ENCODE data around the gene PITPNC1. TPM values are rescaled to one million over a fixed set of nuclear protein-coding genes. Genes with fewer than 3 reads are reported as not detected.

PITPNC1 gene
- total RNA-seq, 2 donors from 2014 or later: 12.5 to 18.1 TPM

GRCh38 chr17:67440277-67441051 lies 63.4 kb downstream of the PITPNC1 start:
- H3K9me3 ChIP-seq: no peaks in the 10 kb centered on the region
- no peaks in the 10 kb centered on the region for H3K36me3 ChIP-seq
- peak overlapping the region; percentile 82 to 87 for H3K27ac ChIP-seq
- peaks cover 0 to 67% of the 10 kb centered on the region in 2 donors for H3K4me1 ChIP-seq
- H3K27me3 ChIP-seq: no peaks in the 10 kb centered on the region
- DNase-seq (ENCODE audit: low spot score): no peak
- H3K4me3 ChIP-seq: peak overlapping the region in 1 of 2 donors; percentile 35
- TF ChIP-seq, protein P1, sequence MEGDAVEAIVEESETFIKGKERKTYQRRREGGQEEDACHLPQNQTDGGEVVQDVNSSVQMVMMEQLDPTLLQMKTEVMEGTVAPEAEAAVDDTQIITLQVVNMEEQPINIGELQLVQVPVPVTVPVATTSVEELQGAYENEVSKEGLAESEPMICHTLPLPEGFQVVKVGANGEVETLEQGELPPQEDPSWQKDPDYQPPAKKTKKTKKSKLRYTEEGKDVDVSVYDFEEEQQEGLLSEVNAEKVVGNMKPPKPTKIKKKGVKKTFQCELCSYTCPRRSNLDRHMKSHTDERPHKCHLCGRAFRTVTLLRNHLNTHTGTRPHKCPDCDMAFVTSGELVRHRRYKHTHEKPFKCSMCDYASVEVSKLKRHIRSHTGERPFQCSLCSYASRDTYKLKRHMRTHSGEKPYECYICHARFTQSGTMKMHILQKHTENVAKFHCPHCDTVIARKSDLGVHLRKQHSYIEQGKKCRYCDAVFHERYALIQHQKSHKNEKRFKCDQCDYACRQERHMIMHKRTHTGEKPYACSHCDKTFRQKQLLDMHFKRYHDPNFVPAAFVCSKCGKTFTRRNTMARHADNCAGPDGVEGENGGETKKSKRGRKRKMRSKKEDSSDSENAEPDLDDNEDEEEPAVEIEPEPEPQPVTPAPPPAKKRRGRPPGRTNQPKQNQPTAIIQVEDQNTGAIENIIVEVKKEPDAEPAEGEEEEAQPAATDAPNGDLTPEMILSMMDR (IDR thresholded peaks at IDR 0.05): no peak

- Histone ChIP-seq H3K27me3 (no peaks in the 10 kb centered on the region), H3K27ac (peak overlapping the region; percentile 82 to 87), H3K9me3 (no peaks in the 10 kb centered on the region), H3K4me1 (peaks cover 0 to 61% of the 10 kb centered on the region in 2 donors), H3K4me3 (peak overlapping the region; percentile 20 to 35), H3K36me3 (no peaks in the 10 kb centered on the region)
- TF ChIP-seq, protein P1 (IDR thresholded peaks at IDR 0.05): no peak
- DNase-seq (ENCODE audit: low spot score): no peak
Measured at GRCh38 chr17:67441052-67441895, 64.2 kb downstream of the PITPNC1 start.

GRCh38 chr17:67441896-67442219 lies 64.8 kb downstream of the PITPNC1 start:
- Histone ChIP-seq H3K27ac (peak overlapping the region; percentile 82 to 87), H3K36me3 (no peaks in the 10 kb centered on the region), H3K4me1 (peaks cover 0 to 57% of the 10 kb centered on the region in 2 donors), H3K4me3 (peak overlapping the region in 1 of 2 donors; percentile 35), H3K9me3 (no peaks in the 10 kb centered on the region), H3K27me3 (no peaks in the 10 kb centered on the region)
- TF ChIP-seq, protein P1 (IDR thresholded peaks at IDR 0.05): no peak
- DNase-seq (ENCODE audit: low spot score): no peak

DNA sequence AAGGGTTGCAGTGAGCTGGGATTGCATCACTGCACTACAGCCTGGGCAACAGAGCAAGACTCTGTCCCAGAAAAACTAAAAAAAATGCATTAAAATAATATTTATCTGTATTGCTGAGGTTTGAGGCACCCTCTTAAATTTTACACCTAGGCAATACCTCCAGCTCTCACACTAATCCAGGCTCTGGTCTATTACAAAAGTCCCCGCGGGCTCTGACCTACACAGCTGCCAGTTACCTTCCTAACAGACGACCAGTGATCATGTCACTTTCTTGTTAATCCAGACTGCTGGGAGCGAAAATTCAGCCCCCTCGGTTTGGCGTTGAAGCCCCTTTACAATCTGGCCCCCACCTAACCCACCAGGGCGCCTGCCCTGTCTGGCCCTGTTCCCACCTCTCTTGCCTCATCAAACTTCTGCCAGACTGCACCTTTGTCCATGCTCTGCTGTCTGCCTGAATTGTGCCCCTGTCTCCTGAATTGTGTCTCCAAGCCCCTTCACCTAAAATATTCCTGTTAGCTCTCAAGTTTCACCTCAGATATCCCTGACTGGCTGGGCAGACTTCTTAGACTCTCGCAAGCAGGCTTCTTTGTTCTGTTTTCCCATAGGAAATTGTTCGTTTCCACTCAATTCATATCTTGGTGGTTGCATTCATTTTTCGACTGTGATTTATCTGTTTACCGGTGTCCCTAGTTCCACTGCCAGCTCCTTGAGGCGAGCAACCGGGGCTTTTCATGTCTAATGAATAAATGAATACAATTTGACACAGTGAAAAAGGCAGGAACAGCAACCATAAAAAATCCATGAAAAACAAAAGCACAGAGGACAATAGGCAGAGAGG lies 65.9 kb downstream of the PITPNC1 start:
- Histone ChIP-seq H3K4me1 (peaks cover 0 to 56% of the 10 kb centered on the region in 2 donors), H3K27me3 (no peaks in the 10 kb centered on the region), H3K9me3 (no peaks in the 10 kb centered on the region), H3K36me3 (no peaks in the 10 kb centered on the region), H3K27ac (peak overlapping the region; percentile 82 to 87), H3K4me3 (no peak overlapping the region)
- no peak for DNase-seq (ENCODE audit: low spot score)
- TF ChIP-seq, protein P1 (IDR thresholded peaks at IDR 0.05): no peak

- Histone ChIP-seq H3K4me3 (no peak overlapping the region), H3K9me3 (no peaks in the 10 kb centered on the region), H3K36me3 (no peaks in the 10 kb centered on the region), H3K27me3 (no peaks in the 10 kb centered on the region), H3K27ac (peak overlapping the region; percentile 82 to 87), H3K4me1 (peaks cover 0 to 62% of the 10 kb centered on the region in 2 donors)
- no peak for DNase-seq (ENCODE audit: low spot score)
- TF ChIP-seq, protein P1 (IDR thresholded peaks at IDR 0.05): no peak
Measured at GRCh38 chr17:67443931-67444595, 67.0 kb downstream of the PITPNC1 start.

Measured in right atrium auricular region (tissue), 2 donors.